ENCODE data around the gene SLC27A1.
A peak's percentile ranks its signal among the peaks of the same experiment; 100 is the strongest.
"Not testable (repeated sequence)": the region's sequence is repeated elsewhere in the genome, so short reads cannot be mapped to it uniquely, and the experiment has no call there.

SLC27A1 gene

GRCh38 chr19:17549085-17549740 lies 78.9 kb downstream of the SLC27A1 start:
- H3K36me3 Mint-ChIP-seq (ENCODE audit: low read depth) = no peaks in the 10 kb centered on the region
- no peak for TF ChIP-seq CTCF (IDR thresholded peaks at IDR 0.05; ENCODE audit: unreplicated experiment in 3 of 3)
- no peak overlapping the region for H3K27ac Mint-ChIP-seq
- peaks cover 12% of the 10 kb centered on the region for H3K27me3 Mint-ChIP-seq (ENCODE audit: low read depth)
- peaks cover 13% of the 10 kb centered on the region for H3K4me1 Mint-ChIP-seq
- no peak overlapping the region for H3K4me3 Mint-ChIP-seq
- H3K9me3 Mint-ChIP-seq = peaks cover 2% of the 10 kb centered on the region

DNA sequence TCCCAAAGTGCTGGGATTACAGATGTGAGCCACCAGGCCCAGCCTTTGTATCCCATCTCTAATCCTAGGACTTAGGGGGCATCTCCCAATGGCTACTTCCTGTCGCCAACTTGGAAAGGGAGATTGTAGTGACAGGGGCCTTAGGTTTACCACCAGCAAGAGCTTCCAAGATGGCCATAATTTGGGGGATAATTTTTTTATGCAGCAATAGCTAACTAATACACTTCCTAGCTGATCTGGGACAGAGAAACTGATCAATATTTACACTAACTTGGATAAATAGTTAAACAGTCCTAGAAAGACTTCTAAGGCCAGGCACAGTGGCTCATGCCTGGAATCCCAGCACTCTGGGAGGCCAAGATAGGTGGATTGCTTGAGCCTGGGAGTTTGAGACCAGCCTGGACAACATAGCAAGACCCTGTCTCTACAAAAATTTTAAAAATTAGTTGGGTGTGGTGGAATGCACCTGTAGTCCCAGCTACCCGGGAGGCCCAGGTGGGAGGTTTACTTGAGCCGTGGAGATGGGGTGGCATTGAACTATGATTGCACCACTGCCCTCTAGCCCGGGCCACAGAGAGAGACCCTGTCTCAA lies 79.8 kb downstream of the SLC27A1 start:
- H3K4me3 Mint-ChIP-seq = no peak overlapping the region
- TF ChIP-seq CTCF (IDR thresholded peaks at IDR 0.05; ENCODE audit: unreplicated experiment in 3 of 3) = no peak
- H3K36me3 Mint-ChIP-seq (ENCODE audit: low read depth) = no peaks in the 10 kb centered on the region
- H3K9me3 Mint-ChIP-seq = peaks cover 2% of the 10 kb centered on the region
- H3K4me1 Mint-ChIP-seq = peaks cover 13% of the 10 kb centered on the region
- H3K27ac Mint-ChIP-seq = no peak overlapping the region
- H3K27me3 Mint-ChIP-seq (ENCODE audit: low read depth) = peaks cover 12% of the 10 kb centered on the region

DNA sequence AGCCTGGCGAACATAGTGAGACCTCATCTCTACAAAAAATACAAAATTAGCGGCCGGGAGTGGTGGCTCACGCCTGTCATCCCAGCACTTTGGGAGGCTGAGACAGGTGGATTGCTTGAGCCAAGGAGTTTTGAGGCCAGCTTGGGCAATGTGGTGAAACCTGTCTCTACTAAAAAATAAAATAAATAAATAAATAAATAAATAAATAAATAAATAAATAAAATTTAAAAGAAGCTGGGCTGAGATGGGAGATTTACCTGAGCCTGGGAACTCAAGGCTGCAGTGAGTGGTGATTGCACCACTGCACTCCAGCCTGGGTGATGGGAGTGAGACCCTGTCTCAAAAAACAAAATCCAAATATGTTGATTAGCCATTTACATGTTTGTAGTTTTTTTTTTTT lies 82.4 kb downstream of the SLC27A1 start:
- not testable (repeated sequence) for H3K9me3 Mint-ChIP-seq; H3K27me3 Mint-ChIP-seq (ENCODE audit: low read depth); H3K4me3 Mint-ChIP-seq; H3K4me1 Mint-ChIP-seq; H3K36me3 Mint-ChIP-seq (ENCODE audit: low read depth)
- H3K27ac Mint-ChIP-seq = peak overlapping the region in 1 of 3 experiments; percentile 88

- Mint-ChIP-seq H3K4me3 (peak overlapping the region in 2 of 3 experiments; percentile 56 to 63), H3K9me3 (peaks cover 2% of the 10 kb centered on the region), H3K4me1 (peaks cover 8% of the 10 kb centered on the region), H3K36me3 (ENCODE audit: low read depth) (no peaks in the 10 kb centered on the region), H3K27me3 (ENCODE audit: low read depth) (peaks cover 9% of the 10 kb centered on the region), H3K27ac (peak overlapping the region; percentile 87 to 91 (median 88))
- TF ChIP-seq CTCF (IDR thresholded peaks at IDR 0.05; ENCODE audit: unreplicated experiment in 3 of 3) = no peak
Observed at GRCh38 chr19:17553256-17553655, 82.9 kb downstream of the SLC27A1 start.

DNA sequence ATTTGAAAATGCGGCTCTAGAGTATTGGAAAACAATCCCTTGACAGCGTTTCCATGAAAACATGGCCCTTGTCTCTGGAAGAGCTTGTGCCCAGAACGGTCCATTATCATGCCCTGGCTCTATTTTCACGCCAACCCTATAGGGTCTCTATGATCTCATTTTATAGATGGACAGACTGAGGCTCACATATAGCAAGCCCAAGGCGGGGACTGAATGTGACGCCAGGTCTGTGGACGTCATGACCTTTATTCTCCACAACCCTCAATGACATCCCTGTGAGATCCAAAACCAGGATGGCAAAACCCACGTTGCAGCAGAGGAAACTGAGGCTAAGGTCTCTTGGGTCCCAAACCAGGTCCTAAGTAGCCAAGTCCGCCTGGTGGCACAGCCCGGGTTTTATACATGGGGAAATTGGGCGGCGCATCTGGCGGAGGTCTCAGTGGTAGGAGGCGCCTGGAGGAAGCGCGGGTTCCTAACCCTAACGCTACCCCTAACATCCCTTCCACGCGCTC lies 84.7 kb downstream of the SLC27A1 start:
- no peak for TF ChIP-seq CTCF (IDR thresholded peaks at IDR 0.05; ENCODE audit: unreplicated experiment in 3 of 3)
- H3K9me3 Mint-ChIP-seq = peaks cover 2% of the 10 kb centered on the region
- no peak overlapping the region for H3K27ac Mint-ChIP-seq
- H3K27me3 Mint-ChIP-seq (ENCODE audit: low read depth) = peaks cover 7% of the 10 kb centered on the region
- H3K4me3 Mint-ChIP-seq = peak overlapping the region; percentile 79 to 90 (median 85)
- peaks cover 9% of the 10 kb centered on the region for H3K36me3 Mint-ChIP-seq (ENCODE audit: low read depth)
- H3K4me1 Mint-ChIP-seq = peaks cover 8% of the 10 kb centered on the region

- Mint-ChIP-seq H3K9me3 (peaks cover 2% of the 10 kb centered on the region), H3K36me3 (ENCODE audit: low read depth) (peaks cover 14% of the 10 kb centered on the region), H3K4me1 (peaks cover 8% of the 10 kb centered on the region), H3K27me3 (ENCODE audit: low read depth) (peaks cover 5% of the 10 kb centered on the region), H3K27ac (peak within 1 kb of the TSS in 1 of 3 experiments; percentile 33), H3K4me3 (peak within 1 kb of the TSS; percentile 85 to 90 (median 86))
- no peak for TF ChIP-seq CTCF (IDR thresholded peaks at IDR 0.05; ENCODE audit: unreplicated experiment in 3 of 3)
Observed at GRCh38 chr19:17555480-17555928, 85.2 kb downstream of the SLC27A1 start, which contains the start of gene COLGALT1. Gene COLGALT1, plus strand, starts transcription at chr19:17555649. Its CDS starts 65 bp downstream, at chr19:17555714.
